Endothelial cell of hepatic sinusoid (primary cell): ENCODE data around the gene CDH3.
"Not testable (repeated sequence)": the region's sequence is repeated elsewhere in the genome, so short reads cannot be mapped to it uniquely, and the experiment has no call there.

Experiments used
- in situ Hi-C: cut with HindIII; loops from 2 replicates; pipeline ENCODE4 v1.10.0; 2017; ENCODE audit warnings: low sequenced_read_pairs

The CDH3 gene

GRCh38 chr16:68698091-68698490 lies 53.0 kb downstream of the CDH3 start:
- in situ Hi-C loops, result no loop called here

DNA sequence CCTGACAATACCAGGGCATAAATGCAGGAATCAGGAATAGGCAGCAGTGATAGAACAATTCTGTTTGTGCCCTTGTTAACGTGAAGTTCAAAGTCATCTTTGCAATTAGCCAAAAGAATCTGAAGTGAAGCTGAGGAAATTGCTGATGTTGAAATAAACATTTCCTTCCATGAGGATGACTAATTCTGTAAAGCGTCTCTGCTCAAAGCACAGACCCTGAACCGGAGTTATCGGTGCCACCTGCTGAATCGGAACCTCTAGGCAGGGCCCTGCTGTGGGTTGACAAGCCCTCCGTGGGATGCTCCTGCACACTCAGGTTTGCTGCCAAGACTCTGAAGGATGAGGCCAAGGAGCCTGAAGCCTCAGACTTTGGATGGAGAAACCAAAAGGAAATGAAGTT lies 55.0 kb downstream of the CDH3 start:
- in situ Hi-C loops, result no loop called here

DNA sequence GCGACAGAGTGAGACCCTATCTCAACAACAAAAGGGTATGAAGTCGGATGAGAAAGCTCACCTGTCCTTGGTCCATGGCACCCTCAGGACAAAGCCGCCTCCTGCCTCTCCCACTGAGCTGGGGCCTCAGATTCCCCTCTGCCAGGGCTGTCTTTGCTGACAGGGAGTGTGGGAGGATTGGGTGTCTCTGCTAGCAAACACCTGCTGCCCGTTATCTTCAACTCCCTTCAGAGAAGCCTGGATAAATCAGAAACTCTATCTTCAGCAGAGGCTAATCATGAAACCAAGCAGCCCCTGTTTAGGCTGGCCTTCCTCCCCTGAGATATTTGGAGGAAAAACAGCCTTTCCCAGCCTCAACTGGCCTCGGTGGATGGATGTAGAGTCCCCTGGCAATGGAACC lies 55.7 kb downstream of the CDH3 start:
- in situ Hi-C loops, result no loop called here

DNA sequence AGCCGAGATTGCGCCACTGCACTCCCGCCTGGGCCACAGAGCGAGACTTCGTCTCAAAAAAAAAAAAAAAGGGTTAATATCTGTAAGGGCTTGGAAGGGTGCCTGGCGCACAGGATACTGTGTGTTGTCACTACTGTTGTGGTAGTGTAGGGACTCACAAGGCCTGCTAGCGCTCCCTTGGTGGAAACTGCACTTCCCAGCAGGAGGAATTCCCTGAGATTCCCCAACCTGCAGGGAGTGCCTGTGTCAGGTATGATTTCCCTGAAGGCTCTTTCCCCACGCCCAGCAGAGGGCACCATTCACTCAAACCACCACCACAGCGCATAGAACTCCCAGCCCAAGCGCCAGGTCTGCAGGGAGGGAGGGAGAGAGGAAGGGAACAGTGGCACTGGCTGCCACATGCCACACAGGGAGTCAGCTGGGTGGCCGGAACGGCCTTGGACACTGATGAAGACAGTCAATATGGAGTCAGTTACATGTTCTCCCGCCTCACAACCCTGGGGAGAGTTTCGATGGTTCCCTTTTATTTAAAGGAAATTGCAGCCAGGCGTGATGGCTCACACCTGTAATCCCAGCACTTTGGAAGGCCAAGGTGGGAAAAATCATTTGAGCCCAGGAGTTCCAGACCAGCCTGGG lies 59.2 kb downstream of the CDH3 start:
- in situ Hi-C loops, result no loop called here

- in situ Hi-C loops, result no loop called here
Observed at GRCh38 chr16:68707340-68708152, 62.4 kb downstream of the CDH3 start.

DNA sequence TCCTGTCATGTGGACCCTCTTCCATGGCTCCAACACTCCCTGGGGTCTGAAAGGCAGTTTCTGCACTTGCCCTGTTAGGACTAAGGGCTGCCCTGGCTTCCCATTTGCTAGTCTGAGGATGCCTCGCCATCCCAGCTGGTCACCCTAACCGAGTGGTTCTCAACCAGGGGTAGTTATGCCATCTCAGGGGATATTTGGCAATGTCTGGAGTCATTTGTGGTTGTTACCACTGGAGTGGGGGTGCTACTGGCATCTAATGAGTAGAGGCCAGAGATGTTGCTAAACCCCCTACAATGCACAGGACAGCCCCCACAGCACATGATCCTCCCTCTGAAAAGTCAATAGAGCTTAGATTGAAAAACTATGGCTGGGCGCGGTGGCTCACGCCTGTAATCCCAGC lies 65.1 kb downstream of the CDH3 start:
- in situ Hi-C loops, result no loop called here

DNA sequence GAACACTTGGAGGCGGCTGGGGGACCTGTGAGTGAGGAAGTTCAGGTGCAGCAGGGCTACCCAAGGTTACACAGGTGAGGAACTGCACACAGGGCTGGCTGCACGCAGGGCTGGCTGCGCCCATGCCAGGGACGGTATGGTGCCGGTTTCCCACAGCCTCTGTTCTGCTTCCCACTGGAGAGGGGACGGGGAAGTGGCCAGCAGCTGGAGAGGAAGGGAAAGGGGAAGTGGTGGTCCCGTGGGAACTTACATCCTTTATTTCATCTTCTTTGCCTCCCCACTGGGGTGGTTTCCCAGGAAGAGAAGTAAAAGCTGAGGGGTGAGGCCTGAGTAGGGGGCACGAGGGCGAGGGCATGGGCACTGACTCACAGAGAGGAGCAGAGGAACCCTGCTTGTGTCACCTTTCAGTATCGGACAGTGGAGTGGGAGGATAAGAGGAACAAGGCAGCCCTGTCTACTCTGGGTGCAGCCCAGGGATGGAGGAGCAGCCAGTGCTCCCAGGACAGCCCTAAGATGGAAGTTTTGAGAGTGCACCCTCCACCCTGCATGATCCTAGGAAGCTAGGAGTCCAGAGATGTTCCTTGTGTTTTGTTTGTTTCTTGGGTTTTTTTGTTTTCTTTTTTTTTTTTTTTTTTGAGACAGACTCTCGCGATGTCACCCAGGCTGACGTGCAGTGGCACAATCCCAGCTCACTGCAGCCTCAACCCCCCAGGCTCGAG lies 66.5 kb downstream of the CDH3 start:
- in situ Hi-C loops, result no loop called here

- in situ Hi-C loops, result no loop called here
Observed at GRCh38 chr16:68713361-68713760, 68.3 kb downstream of the CDH3 start.

DNA sequence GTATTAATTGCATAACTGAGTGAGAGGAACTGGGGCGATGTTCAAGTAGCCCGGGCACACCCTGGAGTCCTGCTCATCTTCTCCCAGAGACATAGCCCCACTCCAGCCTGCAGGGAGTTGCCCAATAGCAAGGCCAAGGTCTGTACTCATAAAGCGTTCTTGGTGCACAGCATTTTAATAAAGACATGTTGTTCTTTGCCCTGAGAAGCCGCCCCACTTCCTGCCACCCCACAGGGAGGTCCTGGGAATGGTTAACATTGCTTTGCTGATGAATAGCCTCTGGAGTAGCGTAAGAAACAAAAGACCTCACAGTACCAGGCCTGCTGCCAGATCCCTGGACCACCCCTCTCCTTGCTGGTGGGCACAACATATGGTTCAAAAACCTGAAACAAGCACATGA lies 70.4 kb downstream of the CDH3 start:
- in situ Hi-C loops, result no loop called here

DNA sequence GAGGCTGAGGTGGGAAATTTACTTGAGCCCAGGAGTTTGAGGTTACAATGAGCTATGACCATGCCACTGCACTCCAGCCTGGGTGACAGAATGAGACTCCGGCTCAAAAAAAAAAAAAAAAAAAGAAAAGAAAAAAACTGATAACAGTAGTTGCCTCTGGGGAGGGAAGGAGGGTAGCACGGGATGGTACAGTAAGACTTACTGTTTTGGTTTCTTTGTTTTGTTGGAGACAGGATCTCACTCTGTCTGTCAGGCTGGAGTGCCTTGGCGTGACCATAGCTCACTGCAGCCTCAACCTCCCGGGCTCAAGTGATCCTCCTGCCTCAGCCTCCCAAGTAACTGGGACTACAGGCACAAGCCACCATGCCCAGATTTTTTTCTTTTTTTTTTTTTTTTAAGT lies 71.4 kb downstream of the CDH3 start:
- in situ Hi-C loops, result not testable (repeated sequence)

DNA sequence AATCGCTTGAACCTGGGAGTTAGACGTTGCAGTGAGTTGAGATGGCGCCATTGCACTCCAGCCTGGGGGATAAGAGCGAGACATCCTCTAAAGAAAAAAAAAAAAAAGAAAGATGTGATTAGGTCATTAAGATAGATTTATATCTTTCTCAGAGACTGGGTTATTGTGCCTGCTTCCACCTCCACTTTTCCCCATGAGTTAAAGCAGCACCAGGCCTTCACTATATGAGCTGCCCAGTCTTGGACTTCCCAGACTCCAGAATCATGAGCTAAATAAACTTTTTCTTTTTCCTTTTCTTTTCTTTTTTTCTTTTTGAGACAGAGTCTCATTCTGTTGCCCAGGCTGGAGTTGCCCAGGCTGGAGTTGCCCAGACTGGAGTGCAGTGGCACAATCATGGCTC lies 72.6 kb downstream of the CDH3 start:
- in situ Hi-C loops, result no loop called here

DNA sequence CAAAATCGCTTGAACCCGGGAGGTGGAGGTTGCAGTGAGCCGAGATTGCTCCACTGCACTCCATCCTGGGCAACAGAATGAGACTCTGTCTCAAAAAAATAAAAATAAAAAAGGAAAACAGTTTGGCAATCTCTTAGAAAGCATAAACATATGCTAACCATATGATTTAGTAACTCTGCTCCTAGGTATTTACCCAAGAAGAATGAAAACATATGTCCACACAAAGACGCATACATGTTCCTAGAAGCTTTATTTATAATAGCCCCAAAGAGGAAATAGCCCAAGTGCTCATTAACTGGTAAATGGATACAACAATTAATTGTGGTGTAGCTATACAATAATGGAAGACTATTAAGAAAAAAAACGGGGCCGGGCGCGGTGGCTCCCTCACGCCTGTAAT lies 73.5 kb downstream of the CDH3 start:
- in situ Hi-C loops, result no loop called here

GRCh38 chr16:68719993-68720489 lies 74.9 kb downstream of the CDH3 start:
- in situ Hi-C loops, result loop anchor here (5.0 kb wide), 1 partner anchor 53 kb away; no protein-coding TSS in a partner anchor

DNA sequence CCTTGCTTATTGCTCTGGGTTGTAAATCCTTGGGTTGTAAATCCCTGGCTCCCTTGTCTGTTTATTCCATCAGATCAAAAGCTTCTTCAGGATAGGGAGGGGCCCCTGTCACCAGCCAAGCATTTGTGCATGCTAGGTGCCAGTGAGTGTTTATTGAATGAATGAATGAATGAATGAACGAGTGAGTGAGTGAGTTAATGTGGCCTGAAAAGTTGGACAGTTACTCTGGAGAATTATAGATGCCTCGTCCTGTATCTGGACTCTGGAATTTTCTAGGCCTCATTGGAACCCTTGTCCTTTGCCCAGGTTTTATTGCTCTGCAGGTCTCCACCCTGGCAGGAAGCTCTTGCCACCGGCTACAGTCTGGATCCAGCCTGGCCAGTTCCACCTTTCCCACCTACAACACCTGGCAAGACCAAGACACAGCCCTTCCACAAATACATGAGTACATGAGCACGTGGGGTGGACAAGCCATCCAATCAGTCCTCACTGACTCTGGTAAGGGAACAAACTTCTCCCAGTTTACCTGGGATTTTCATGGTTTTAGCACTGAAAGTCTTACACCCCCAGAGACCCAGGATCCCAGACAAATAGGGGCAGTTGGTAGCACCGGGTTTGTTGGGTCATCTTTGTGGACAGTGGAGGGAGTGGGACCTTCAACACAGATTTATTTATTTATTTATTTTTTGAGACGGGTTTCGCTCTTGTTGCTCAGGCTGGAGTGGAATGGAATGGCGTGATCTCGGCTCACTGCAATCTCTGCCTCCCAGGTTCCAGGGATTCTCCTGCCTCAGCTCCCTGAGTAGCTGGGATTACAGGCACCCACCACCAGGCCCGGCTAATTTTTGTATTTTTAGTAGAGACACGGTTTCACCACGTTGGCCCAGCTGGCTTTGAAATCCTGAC lies 77.3 kb downstream of the CDH3 start:
- in situ Hi-C loops, result loop anchor here (5.0 kb wide), 1 partner anchor 55 kb away; no protein-coding TSS in a partner anchor

DNA sequence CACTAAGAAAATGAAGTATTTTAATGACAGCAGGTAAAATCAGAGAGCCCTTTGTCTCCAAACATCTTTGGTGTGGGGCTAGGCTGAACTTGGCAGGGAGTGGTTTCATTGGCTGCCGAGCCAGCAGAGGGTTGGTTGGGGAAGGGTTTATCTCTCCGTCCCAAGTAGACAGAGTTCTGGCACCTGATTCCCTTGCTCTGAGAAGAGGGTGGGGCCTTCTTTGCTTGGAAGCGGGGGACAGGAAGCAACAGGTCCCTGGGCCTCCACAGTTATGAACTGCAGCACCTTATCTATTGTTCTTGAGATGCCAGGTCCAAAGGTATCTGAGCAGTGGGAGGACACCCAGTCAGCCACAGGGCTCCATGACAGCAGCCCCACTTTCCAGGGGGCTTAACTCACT lies 79.7 kb downstream of the CDH3 start:
- in situ Hi-C loops, result loop anchor here (5.0 kb wide), 1 partner anchor 57 kb away; no protein-coding TSS in a partner anchor

GRCh38 chr16:68728523-68728922 lies 83.4 kb downstream of the CDH3 start:
- in situ Hi-C loops, result no loop called here

DNA sequence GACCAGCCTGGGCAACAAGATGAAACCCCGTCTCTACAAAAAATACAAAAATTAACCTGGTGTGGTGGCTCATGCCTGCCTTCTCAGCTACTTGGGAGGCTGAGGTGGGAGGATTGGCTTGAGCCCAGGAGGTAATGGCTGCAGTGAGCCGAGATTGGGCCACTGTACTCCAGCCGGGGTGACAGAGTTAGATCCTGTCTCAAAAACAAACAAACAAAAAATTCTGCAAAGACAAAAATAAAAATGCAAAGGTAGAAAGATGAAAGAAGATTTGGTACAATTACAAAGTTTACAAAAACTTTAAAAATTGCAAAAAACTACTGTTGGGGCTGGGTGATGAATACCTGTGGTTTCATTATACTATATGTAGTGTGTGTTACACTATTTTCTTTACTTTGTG lies 86.5 kb downstream of the CDH3 start:
- in situ Hi-C loops, result no loop called here

GRCh38 chr16:68732042-68732680 lies 87.1 kb downstream of the CDH3 start:
- in situ Hi-C loops, result no loop called here

DNA sequence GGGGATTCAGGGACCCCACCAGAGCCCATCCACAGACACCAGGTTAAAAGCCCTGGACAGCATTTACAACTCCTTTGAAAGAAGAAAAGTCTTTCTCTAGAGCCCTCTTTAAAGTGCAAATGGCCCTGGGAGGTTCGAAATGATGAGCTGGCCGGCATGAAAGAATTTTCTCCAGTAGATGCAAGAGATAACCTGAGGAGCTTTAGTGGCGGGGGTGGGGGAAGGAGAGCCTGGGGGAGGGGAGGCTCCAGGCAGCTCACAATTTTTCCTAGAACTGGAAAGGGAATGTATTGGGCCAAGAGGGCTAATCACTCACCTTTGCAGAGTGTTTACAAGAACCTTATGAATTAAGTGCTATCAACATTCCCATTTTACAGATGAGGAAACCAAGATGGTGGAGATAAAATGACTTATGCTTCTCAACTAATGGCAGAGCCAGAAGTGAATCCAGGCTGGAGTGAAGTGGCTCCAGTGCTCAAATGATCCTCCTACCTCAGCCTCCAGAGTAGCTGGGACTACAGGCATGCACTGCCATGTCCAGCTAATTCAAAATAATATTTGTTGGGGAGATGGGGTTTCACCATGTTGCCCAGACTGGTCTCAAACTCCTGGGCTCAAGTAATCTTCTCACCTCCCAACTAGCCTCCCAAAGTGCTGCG lies 87.8 kb downstream of the CDH3 start:
- in situ Hi-C loops, result no loop called here

DNA sequence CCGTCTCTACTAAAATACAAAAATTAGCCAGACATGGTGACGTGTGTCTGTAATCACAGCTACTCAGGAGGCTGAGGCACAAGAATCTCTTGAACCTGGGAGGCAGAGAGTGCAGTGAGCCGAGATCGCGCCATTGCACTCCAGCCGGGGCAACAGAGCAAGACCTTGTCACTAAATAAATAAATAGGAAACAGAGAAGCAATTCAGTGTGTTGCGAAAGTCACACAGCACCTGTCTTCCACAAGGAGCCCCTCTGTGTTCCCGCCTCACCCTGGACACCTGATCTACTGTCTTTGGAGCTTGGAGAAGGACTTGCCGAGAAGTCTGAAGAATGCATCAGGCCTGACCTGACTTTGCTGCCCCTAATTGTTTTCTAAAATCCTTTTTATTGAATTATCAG lies 88.5 kb downstream of the CDH3 start:
- in situ Hi-C loops, result no loop called here
